Breast epithelium (tissue), 3 donors: ENCODE measurements around the gene STARD13.

ENCODE experiments used
- CTCF ChIP-seq, 3 donors: fragments of 450-650 bp; IDR thresholded peaks; one replicate each; pipeline ENCODE4 v1.5.1; 2016 to 2017; ENCODE audit warnings: antibody characterized with exemption in 3 of 3, mild to moderate bottlenecking in 3 of 3, moderate library complexity in 3 of 3
- POLR2AphosphoS5 ChIP-seq, 3 donors: sonication (generic); formaldehyde crosslinking; IDR thresholded peaks; one replicate each; pipeline ENCODE4 v1.6.1; 2017; ENCODE audit warnings: antibody characterized with exemption in 3 of 3

- TF ChIP-seq POLR2AphosphoS5 (IDR thresholded peaks at IDR 0.05) (no peak), CTCF (IDR thresholded peaks at IDR 0.05) (no peak)
Measured at GRCh38 chr13:33244907-33245287, 40.7 kb downstream of the STARD13 start.
